ENCODE results near the gene ADGRD1. TPM values are rescaled to one million over a fixed set of nuclear protein-coding genes. Genes with fewer than 3 reads are reported as not detected.

ADGRD1 gene
- total RNA-seq (2022; extraction: Qiagen RNA extraction; ENCODE audit: low read depth) = 0.19 to 0.57 TPM (median 0.32 TPM) in 5 replicates

GRCh38 chr12:130953771-130954543 lies at the start of gene ADGRD1:
Gene ADGRD1 (plus strand): TSS chr12:130953907. CDS start chr12:130954466, 559 bp downstream.

Other genes starting within 250 kb of the ADGRD1 start
- 0.01 TPM in 1 of 5 replicates, not detected in the others for gene RIMBP2, start 237.6 kb upstream of the ADGRD1 start, total RNA-seq (2022; extraction: Qiagen RNA extraction; ENCODE audit: low read depth)
- gene STX2, start 114.7 kb upstream of the ADGRD1 start, total RNA-seq (2022; extraction: Qiagen RNA extraction; ENCODE audit: low read depth) = 18.8 to 26.8 TPM (median 21.6 TPM) in 5 replicates
- gene RAN, start 81.8 kb upstream of the ADGRD1 start, total RNA-seq (2022; extraction: Qiagen RNA extraction; ENCODE audit: low read depth) = 1,512 to 1,851 TPM (median 1,822 TPM) in 5 replicates